ENCODE data around the gene CRIM1. TPM values are rescaled to one million over a fixed set of nuclear protein-coding genes. Genes with fewer than 3 reads are reported as not detected.

Gene CRIM1
- total and polyA plus RNA-seq, 2 donors (not counting 1 experiment from before 2014, with no cell fraction given) = 364 to 661 TPM

DNA sequence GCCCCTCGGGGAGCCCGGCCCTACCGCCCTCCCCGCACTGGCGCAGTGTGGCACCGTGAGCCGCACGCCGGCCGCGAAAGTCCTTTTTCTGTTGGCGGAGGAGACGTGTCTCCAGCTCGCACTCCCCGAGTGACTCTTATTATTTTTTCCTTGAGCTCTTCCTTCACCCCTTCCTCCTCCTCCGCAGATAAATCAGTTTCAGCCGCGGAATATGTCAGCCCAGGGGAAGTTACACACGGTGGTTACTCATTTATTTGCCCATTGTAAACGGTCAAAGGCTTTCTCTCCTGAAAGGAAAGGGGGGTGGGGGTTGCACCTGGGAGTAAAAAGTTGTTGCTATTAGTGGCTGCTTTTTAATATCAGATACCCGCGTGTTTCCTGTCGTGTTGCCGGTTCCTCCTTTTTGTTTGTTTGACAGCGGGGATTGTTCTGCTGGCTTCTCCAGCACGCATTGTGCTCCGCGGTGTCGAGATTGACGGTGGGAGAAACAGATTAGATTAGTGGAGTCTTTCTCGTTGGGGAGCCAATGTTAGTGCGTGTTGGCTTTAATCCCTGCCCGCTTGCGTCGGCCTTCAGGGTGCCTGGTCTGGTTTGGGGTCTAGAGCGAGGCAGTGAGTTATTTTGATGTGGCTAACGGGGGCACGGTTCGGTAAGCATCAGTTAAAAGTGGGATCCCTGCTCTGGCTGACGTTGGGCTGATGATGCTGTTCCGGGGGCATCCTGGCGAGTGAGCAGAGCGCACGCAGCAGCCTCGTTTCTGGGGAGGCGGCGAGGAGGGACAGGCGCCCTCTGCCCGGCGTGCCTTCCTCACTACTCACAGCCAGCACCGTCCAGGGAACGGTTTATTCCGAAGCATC lies 1.6 kb downstream of the CRIM1 start:
- DNase-seq (ENCODE audit: low read depth in 2 of 2) = peak; percentile 72 to 83
- peaks cover 83% of the 10 kb centered on the region for H3K79me2 ChIP-seq (ENCODE audit: control insufficient read depth, insufficient read depth, low read length)
- H3K27me3 ChIP-seq (ENCODE audit: control insufficient read depth, insufficient read depth, low read length) = no peaks in the 10 kb centered on the region
- H3K4me1 ChIP-seq (ENCODE audit: control insufficient read depth, extremely low read depth, insufficient read depth, low read length) = peaks cover 16% of the 10 kb centered on the region
- H3K27ac ChIP-seq (ENCODE audit: insufficient read depth, low read length) = peak overlapping the region; percentile 95
- no peak for TF ChIP-seq EZH2 (IDR thresholded peaks at IDR 0.05; ENCODE audit: low read length, missing control alignments)
- TF ChIP-seq, protein P1, sequence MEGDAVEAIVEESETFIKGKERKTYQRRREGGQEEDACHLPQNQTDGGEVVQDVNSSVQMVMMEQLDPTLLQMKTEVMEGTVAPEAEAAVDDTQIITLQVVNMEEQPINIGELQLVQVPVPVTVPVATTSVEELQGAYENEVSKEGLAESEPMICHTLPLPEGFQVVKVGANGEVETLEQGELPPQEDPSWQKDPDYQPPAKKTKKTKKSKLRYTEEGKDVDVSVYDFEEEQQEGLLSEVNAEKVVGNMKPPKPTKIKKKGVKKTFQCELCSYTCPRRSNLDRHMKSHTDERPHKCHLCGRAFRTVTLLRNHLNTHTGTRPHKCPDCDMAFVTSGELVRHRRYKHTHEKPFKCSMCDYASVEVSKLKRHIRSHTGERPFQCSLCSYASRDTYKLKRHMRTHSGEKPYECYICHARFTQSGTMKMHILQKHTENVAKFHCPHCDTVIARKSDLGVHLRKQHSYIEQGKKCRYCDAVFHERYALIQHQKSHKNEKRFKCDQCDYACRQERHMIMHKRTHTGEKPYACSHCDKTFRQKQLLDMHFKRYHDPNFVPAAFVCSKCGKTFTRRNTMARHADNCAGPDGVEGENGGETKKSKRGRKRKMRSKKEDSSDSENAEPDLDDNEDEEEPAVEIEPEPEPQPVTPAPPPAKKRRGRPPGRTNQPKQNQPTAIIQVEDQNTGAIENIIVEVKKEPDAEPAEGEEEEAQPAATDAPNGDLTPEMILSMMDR (conservative IDR thresholded peaks at IDR 0.05 in 1 of 2, IDR thresholded peaks at IDR 0.05 in 1 of 2; ENCODE audit: low read depth in 1 of 2, low read length in 2 of 2) = no peak
- no peak overlapping the region for H2AFZ ChIP-seq (ENCODE audit: low read length)
- peak overlapping the region; percentile 79 to 92 (median 83) for H3K4me3 ChIP-seq (replicated peaks in 1 of 4; ENCODE audit: control extremely low read depth in 1 of 4, insufficient read depth in 1 of 4, low read depth in 3 of 4, low read length in 4 of 4)
- no peaks in the 10 kb centered on the region for H3K9me3 ChIP-seq (ENCODE audit: control insufficient read depth, insufficient read depth, low read depth, low read length)
- H3K4me2 ChIP-seq (ENCODE audit: extremely low read depth, insufficient read depth, low read length) = peak overlapping the region; percentile 80
- H4K20me1 ChIP-seq (ENCODE audit: control insufficient read depth, extremely low read depth, insufficient read depth, low read length) = peaks cover 5% of the 10 kb centered on the region
- H3K9ac ChIP-seq (ENCODE audit: insufficient read depth, low read length) = peak overlapping the region; percentile 93
- H3K36me3 ChIP-seq (ENCODE audit: control insufficient read depth, insufficient read depth, low read length) = no peaks in the 10 kb centered on the region

DNA sequence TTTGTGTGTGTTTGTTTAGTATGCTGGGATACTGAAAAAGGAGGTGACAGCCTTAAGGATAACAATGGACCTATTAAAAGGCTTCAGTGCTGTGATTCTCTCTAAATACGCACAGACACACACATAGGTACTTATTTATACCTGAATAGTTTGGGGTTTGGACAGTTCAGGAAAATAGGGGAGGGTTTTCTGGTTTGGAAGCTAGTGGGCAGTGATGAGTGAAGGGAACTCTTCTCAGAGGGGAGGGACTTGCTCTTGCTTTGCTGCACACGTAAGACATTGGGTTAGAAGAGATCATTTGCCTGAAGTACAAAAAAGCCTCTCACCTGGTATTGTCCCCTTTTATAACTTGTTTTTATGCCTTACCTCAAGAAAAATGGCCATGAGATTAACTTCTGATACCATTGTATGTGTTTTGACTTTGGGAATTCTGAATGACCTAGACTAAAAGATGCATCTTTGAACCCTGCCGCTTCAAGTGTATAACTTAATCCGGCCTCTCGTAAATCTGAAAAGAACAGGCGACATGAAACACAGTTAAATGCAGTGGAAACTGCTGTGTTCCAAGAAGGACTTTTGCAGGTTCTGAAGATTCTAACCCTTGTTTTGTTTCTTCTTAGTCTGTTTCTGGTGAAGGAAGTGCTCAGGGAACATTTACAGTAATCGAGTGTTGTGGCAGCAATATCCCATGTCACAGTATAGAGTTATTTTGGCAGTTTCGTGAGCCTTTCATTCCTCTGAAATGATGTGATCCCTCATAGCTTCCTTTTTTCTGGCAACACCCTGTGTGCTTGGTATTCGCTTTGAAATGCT lies 2.5 kb downstream of the CRIM1 start:
- Histone ChIP-seq H3K4me1 (ENCODE audit: control insufficient read depth, extremely low read depth, insufficient read depth, low read length) (peaks cover 17% of the 10 kb centered on the region), H4K20me1 (ENCODE audit: control insufficient read depth, extremely low read depth, insufficient read depth, low read length) (peaks cover 5% of the 10 kb centered on the region), H3K9ac (ENCODE audit: insufficient read depth, low read length) (peak overlapping the region; percentile 93), H3K4me2 (ENCODE audit: extremely low read depth, insufficient read depth, low read length) (peak overlapping the region; percentile 80), H2AFZ (ENCODE audit: low read length) (no peak overlapping the region), H3K27me3 (ENCODE audit: control insufficient read depth, insufficient read depth, low read length) (no peaks in the 10 kb centered on the region), H3K4me3 (replicated peaks in 1 of 4; ENCODE audit: control extremely low read depth in 1 of 4, insufficient read depth in 1 of 4, low read depth in 3 of 4, low read length in 4 of 4) (peak overlapping the region; percentile 79 to 92 (median 83)), H3K79me2 (ENCODE audit: control insufficient read depth, insufficient read depth, low read length) (peaks cover 90% of the 10 kb centered on the region), H3K9me3 (ENCODE audit: control insufficient read depth, insufficient read depth, low read depth, low read length) (no peaks in the 10 kb centered on the region), H3K36me3 (ENCODE audit: control insufficient read depth, insufficient read depth, low read length) (no peaks in the 10 kb centered on the region), H3K27ac (ENCODE audit: insufficient read depth, low read length) (peak overlapping the region; percentile 95)
- TF ChIP-seq, protein P1 (conservative IDR thresholded peaks at IDR 0.05 in 1 of 2, IDR thresholded peaks at IDR 0.05 in 1 of 2; ENCODE audit: low read depth in 1 of 2, low read length in 2 of 2) = peak; percentile 65 to 80
- TF ChIP-seq EZH2 (IDR thresholded peaks at IDR 0.05; ENCODE audit: low read length, missing control alignments) = no peak
- peak; percentile 86 for DNase-seq (ENCODE audit: low read depth in 2 of 2)

DNA sequence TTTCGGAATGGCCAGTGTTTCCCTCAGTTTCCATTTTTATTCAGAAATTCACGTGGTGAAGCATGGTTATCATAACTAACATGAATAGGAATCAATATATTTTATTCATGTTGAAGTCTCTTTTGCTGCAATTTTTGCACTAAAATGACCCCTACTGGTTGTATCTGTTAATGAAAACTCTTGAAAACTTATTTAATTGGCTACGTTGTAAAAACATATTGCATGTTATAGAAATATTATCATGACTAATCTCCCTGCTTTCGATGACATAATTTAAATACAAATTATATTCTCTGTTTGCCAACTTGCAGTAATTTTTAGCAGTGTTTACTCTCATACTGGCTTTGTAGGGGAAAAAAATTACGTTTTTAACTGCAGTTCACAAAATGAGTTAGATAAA lies 3.5 kb downstream of the CRIM1 start:
- Histone ChIP-seq H4K20me1 (ENCODE audit: control insufficient read depth, extremely low read depth, insufficient read depth, low read length) (peaks cover 8% of the 10 kb centered on the region), H3K9ac (ENCODE audit: insufficient read depth, low read length) (peak overlapping the region; percentile 43), H3K27me3 (ENCODE audit: control insufficient read depth, insufficient read depth, low read length) (no peaks in the 10 kb centered on the region), H3K27ac (ENCODE audit: insufficient read depth, low read length) (peak overlapping the region; percentile 95), H2AFZ (ENCODE audit: low read length) (no peak overlapping the region), H3K36me3 (ENCODE audit: control insufficient read depth, insufficient read depth, low read length) (peaks cover 1% of the 10 kb centered on the region), H3K79me2 (ENCODE audit: control insufficient read depth, insufficient read depth, low read length) (peaks cover 96% of the 10 kb centered on the region), H3K4me2 (ENCODE audit: extremely low read depth, insufficient read depth, low read length) (peak overlapping the region; percentile 80), H3K4me3 (replicated peaks in 1 of 4; ENCODE audit: control extremely low read depth in 1 of 4, insufficient read depth in 1 of 4, low read depth in 3 of 4, low read length in 4 of 4) (peak overlapping the region; percentile 79 to 92 (median 83)), H3K4me1 (ENCODE audit: control insufficient read depth, extremely low read depth, insufficient read depth, low read length) (peaks cover 20% of the 10 kb centered on the region), H3K9me3 (ENCODE audit: control insufficient read depth, insufficient read depth, low read depth, low read length) (no peaks in the 10 kb centered on the region)
- TF ChIP-seq, protein P1 (conservative IDR thresholded peaks at IDR 0.05 in 1 of 2, IDR thresholded peaks at IDR 0.05 in 1 of 2; ENCODE audit: low read depth in 1 of 2, low read length in 2 of 2) = peak in 1 of 2 donors; percentile 36
- TF ChIP-seq EZH2 (IDR thresholded peaks at IDR 0.05; ENCODE audit: low read length, missing control alignments) = no peak
- DNase-seq (ENCODE audit: low read depth in 2 of 2) = peak in 1 of 2 donors; percentile 68

Measured in fibroblast of lung (primary cell).